Bronchial epithelial cell (primary cell): Measurements from ENCODE around the gene ETV3. TPM values are rescaled to one million over a fixed set of nuclear protein-coding genes. Genes with fewer than 3 reads are reported as not detected.

ENCODE experiments used
- DNase-seq: peaks from one replicate; pipeline ENCODE4 v3.0.0-alpha.2; 2010; ENCODE audit warnings: low read depth
- FAIRE-seq: peaks from 2 replicates; lab custom pipeline; 2011; peaks lifted over from hg19 to GRCh38; lab: Jason Lieb, UNC
- H3K27me3 ChIP-seq: 2 replicates; pipeline ENCODE4 v1.5.1; 2011; ENCODE audit warnings: low read length; ENCODE audit not compliant: control insufficient read depth, insufficient read depth
- H3K36me3 ChIP-seq: 2 replicates; pipeline ENCODE4 v1.5.1; 2011; ENCODE audit warnings: low read length; ENCODE audit not compliant: control insufficient read depth, insufficient read depth
- H3K4me3 ChIP-seq: 2 replicates; pipeline ENCODE4 v1.5.1; 2011; ENCODE audit warnings: mild to moderate bottlenecking, low read depth, low read length, control low read depth
- CTCF ChIP-seq: IDR thresholded peaks from 2 replicates; pipeline ENCODE4 v1.5.1; 2011; ENCODE audit warnings: mild to moderate bottlenecking, moderate library complexity, low read length, control low read depth, inconsistent platforms; ENCODE audit not compliant: insufficient read depth, severe bottlenecking
- total RNA-seq: library from RNA; depleted of rRNA; stranded (reverse); fragments of >200 nt; gene quantifications from 2 replicates; pipeline ENCODE4 v1.2.1, GENCODE V29; 2014

The ETV3 gene
- total RNA-seq, 1 donor from 2014 or later = 17.1 TPM

DNA sequence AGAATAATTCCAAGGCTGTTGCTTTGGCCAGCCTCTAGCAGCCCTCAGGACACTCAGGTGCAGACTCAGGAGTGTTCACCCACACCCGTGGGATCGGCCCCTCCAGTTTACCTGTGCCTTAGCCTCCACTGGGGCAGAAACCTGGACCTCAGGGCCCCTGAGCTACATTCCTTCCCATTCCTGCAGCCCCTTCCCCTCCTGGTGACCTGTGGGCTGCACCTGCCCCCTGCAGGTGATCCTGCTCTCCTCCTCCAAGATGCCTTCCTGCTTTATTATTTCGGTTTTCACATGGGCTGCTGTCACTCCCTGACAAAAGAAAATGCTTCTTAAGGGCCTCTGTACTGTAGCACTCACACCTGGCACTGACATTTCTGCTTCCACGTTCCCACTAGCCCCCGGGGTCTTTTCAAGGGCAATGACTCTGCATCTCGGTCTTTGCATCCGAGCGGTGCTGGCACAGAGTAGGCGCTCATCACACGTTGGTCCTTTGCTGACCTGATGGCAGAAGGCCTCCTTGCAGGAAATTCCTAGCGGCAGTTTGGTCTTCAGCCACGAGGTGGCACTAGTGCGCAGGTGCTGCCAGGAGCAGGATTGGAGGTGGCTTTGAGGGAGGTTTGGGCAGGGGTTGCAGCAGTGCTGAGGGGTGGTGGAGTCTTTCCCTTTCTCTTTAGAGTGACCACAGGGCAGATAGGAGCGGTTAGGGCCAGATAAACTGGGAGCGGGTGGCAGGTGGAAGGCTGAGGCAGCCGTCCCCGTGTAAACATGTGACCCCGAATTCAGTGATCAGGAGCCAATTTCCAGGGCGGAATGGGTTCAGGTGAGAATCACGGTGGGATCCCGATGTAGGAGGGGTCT, 25.3 kb upstream of the ETV3 start:
- H3K4me3 ChIP-seq = no peak overlapping the region
- H3K36me3 ChIP-seq = no peaks in the 10 kb centered on the region
- H3K27me3 ChIP-seq = peaks cover 2% of the 10 kb centered on the region

GRCh38 chr1:157162345-157162744, 24.1 kb upstream of the ETV3 start:
- no peak for TF ChIP-seq CTCF

More for the DNA sequence above, 25.3 kb upstream of the ETV3 start:
- DNase-seq = peak; percentile 60
- FAIRE-seq = no peak
- TF ChIP-seq CTCF = peak; percentile 92

GRCh38 chr1:157161901-157162300, 23.7 kb upstream of the ETV3 start:
- no peak for FAIRE-seq
- Histone ChIP-seq H3K36me3 (no peaks in the 10 kb centered on the region), H3K4me3 (no peak overlapping the region), H3K27me3 (peaks cover 2% of the 10 kb centered on the region)
- DNase-seq = no peak
- TF ChIP-seq CTCF = no peak

More at GRCh38 chr1:157162345-157162744, 24.1 kb upstream of the ETV3 start:
- FAIRE-seq (no peak), DNase-seq (no peak)
- H3K27me3 ChIP-seq = peaks cover 2% of the 10 kb centered on the region
- H3K4me3 ChIP-seq = no peak overlapping the region
- H3K36me3 ChIP-seq = no peaks in the 10 kb centered on the region

GRCh38 chr1:157158967-157159366, 20.8 kb upstream of the ETV3 start:
- H3K4me3 ChIP-seq = no peak overlapping the region
- TF ChIP-seq CTCF = no peak
- DNase-seq (no peak), FAIRE-seq (no peak)
- no peaks in the 10 kb centered on the region for H3K27me3 ChIP-seq
- H3K36me3 ChIP-seq = no peaks in the 10 kb centered on the region

DNA sequence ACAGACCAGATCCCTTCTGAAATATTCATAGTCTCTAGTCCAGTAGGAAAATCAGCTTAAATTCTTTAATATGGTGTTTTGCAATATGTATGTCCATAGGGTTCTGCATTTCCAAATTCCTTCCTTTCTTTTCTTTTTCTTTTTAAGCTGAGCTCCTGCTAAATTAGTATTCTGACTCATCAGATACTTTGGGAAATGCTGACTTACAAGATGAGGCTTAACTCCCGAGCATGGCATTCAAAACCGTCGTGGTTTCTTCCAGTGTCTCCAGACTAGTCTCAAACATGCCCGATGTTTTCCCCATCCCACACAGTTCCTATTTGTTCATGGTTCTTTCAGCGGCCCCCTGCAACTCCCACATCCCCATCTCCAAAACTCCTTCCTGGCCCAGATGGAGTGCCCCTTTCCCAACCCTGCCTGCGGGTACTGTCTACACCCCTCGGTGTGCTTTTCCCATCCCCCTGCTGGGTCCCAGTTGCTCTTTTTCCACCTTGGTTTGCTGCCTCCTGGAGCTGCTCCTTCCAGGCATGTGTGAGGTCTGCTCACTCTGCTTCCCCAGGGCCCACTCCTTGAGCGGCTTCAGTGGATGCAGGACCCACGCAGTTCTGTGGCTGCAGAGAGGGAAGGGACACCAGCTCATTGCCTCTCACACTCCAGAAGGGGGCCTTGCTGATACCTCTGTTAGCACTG, 19.5 kb upstream of the ETV3 start:
- H3K36me3 ChIP-seq = no peaks in the 10 kb centered on the region
- no peak for TF ChIP-seq CTCF
- no peaks in the 10 kb centered on the region for H3K27me3 ChIP-seq
- FAIRE-seq (no peak), DNase-seq (peak; percentile 65)
- no peak overlapping the region for H3K4me3 ChIP-seq
